ENCODE results near the gene FAAP24. TPM values are rescaled to one million over a fixed set of nuclear protein-coding genes. Genes with fewer than 3 reads are reported as not detected.
"Not testable (repeated sequence)": the region's sequence is repeated elsewhere in the genome, so short reads cannot be mapped to it uniquely, and the experiment has no call there.

Gene FAAP24
- total RNA-seq, 6 experiments from 2014 or later = 1.9 to 4.2 (median 3.3) TPM

DNA sequence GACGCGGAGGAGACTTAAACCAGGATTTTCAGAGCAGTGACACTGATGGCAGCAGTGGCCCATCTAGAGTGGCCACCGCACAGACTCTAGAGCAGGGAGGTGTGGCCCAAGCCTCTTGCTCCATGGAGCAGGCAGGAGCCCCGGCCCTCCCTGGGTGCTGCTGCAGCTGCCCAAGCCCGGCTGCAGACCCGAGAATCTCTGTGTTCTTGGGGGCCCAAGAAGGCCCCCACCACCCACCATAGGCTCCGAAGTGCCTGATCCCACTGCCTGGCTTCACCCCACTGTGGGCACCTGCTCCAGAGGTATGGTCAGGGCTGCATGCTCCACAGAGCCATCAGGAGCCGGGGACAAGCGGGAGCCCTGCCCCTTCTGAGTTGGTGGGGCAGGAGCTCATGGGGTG, 36.4 kb upstream of the FAAP24 start:
- Mint-ChIP-seq H3K36me3 (ENCODE audit: low read depth) (peaks cover 24% of the 10 kb centered on the region), H3K27me3 (ENCODE audit: insufficient read depth) (no peaks in the 10 kb centered on the region), H3K9me3 (no peaks in the 10 kb centered on the region), H3K27ac (no peak overlapping the region), H3K4me1 (ENCODE audit: low read depth) (no peaks in the 10 kb centered on the region), H3K4me3 (no peak overlapping the region)
- no peak for DNase-seq
- TF ChIP-seq, protein P1, sequence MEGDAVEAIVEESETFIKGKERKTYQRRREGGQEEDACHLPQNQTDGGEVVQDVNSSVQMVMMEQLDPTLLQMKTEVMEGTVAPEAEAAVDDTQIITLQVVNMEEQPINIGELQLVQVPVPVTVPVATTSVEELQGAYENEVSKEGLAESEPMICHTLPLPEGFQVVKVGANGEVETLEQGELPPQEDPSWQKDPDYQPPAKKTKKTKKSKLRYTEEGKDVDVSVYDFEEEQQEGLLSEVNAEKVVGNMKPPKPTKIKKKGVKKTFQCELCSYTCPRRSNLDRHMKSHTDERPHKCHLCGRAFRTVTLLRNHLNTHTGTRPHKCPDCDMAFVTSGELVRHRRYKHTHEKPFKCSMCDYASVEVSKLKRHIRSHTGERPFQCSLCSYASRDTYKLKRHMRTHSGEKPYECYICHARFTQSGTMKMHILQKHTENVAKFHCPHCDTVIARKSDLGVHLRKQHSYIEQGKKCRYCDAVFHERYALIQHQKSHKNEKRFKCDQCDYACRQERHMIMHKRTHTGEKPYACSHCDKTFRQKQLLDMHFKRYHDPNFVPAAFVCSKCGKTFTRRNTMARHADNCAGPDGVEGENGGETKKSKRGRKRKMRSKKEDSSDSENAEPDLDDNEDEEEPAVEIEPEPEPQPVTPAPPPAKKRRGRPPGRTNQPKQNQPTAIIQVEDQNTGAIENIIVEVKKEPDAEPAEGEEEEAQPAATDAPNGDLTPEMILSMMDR (IDR thresholded peaks at IDR 0.05) = no peak

DNA sequence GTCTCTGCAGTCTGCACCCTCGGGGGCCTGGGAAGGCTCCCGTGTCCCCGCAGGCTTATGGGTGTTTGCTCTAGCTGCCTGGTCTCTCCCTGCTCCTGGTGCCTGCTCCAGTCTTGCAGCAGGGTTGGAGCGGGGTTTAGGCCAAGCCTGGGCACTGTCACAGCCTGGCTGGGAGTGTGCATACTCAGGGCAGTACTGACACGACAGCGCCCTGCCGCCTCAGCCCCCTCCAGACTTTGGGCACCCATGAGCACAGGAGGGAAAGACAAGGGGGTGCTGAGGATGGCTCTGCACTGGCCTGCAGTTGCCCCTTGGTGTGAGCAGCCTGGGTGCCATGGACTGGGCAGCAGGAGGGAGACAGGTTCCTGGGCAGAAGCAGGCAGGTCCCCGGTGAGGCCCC, 36.0 kb upstream of the FAAP24 start:
- Mint-ChIP-seq H3K36me3 (ENCODE audit: low read depth) (peaks cover 24% of the 10 kb centered on the region), H3K4me1 (ENCODE audit: low read depth) (no peaks in the 10 kb centered on the region), H3K27me3 (ENCODE audit: insufficient read depth) (no peaks in the 10 kb centered on the region), H3K27ac (no peak overlapping the region), H3K4me3 (no peak overlapping the region), H3K9me3 (no peaks in the 10 kb centered on the region)
- DNase-seq = no peak
- TF ChIP-seq, protein P1 (IDR thresholded peaks at IDR 0.05) = no peak

DNA sequence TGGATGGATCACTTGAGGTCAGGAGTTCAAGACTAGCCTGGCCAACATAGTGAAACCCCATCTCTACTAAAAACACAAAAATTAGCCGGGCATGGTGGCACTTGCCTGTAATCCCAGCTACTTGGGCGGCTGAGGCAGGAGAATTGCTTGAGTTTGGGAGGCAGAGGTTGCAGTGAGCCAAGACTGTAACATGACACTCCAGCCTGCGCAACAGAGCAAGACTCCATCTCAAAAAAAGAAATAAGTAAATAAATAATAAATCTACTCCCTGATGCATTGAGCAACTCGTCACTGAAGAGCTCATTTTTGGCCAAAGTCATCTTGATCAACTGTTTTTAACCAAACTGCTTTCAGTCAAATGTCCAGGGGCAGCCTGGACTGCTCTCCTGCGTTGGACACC, 30.8 kb upstream of the FAAP24 start:
- H3K27me3 Mint-ChIP-seq (ENCODE audit: insufficient read depth); DNase-seq; H3K27ac Mint-ChIP-seq; H3K4me1 Mint-ChIP-seq (ENCODE audit: low read depth); H3K9me3 Mint-ChIP-seq; H3K4me3 Mint-ChIP-seq: not testable (repeated sequence)
- peaks cover 17% of the 10 kb centered on the region for H3K36me3 Mint-ChIP-seq (ENCODE audit: low read depth)

DNA sequence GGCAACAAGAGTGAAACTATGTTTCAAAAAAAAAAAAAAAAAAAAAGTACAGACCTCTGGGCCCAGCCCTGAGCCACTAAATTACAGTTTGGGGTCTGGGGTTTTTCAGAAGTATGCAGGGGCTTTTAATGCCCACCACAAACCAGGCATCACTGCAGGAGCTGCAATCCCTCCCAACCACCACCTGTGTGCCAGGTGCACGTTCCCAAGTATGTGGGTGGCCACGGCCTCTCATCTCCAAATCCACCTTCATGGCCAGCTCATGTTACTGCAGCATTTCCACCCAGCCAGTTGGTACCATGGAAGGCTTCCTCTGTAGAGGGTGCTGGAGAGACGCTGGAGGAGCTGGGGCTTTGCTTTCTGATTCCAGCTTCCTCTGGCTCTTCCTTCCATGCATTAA, 26.8 kb upstream of the FAAP24 start:
- TF ChIP-seq, protein P1 (IDR thresholded peaks at IDR 0.05) = no peak

DNA sequence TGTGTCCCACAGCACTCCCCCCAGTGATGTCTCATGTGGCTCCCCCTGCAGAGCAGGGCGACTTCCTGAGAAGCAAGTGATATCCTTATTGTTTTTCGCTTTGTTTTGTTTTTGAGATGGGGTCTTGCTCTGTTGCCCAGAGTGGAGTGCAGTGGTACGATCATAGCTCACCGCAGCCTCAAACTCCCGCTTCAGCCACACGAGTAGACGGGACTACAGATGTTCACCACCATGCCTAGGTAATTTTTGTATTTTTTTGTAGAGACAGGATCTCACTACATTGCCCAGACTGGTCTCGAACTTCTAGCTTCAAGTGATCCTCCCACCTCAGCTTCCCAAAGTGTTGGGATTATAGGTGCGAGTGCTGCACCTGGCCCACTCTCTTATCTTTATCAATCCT, 5.3 kb upstream of the FAAP24 start:
- Mint-ChIP-seq H3K27me3 (ENCODE audit: insufficient read depth) (peaks cover 4% of the 10 kb centered on the region), H3K4me3 (no peak overlapping the region), H3K4me1 (ENCODE audit: low read depth) (peaks cover 6% of the 10 kb centered on the region), H3K9me3 (no peaks in the 10 kb centered on the region), H3K27ac (no peak overlapping the region), H3K36me3 (ENCODE audit: low read depth) (peaks cover 19% of the 10 kb centered on the region)
- TF ChIP-seq, protein P1 (IDR thresholded peaks at IDR 0.05) = no peak
- no peak for DNase-seq

More for the DNA sequence above, 26.8 kb upstream of the FAAP24 start:
- H3K4me3 Mint-ChIP-seq = no peak overlapping the region
- DNase-seq = no peak
- H3K27ac Mint-ChIP-seq = no peak overlapping the region
- H3K27me3 Mint-ChIP-seq (ENCODE audit: insufficient read depth) = peaks cover 2% of the 10 kb centered on the region
- no peaks in the 10 kb centered on the region for H3K4me1 Mint-ChIP-seq (ENCODE audit: low read depth)
- no peaks in the 10 kb centered on the region for H3K9me3 Mint-ChIP-seq
- peaks cover 17% of the 10 kb centered on the region; the same call in 1 of the 2 replicates for H3K36me3 Mint-ChIP-seq (ENCODE audit: low read depth)

DNA sequence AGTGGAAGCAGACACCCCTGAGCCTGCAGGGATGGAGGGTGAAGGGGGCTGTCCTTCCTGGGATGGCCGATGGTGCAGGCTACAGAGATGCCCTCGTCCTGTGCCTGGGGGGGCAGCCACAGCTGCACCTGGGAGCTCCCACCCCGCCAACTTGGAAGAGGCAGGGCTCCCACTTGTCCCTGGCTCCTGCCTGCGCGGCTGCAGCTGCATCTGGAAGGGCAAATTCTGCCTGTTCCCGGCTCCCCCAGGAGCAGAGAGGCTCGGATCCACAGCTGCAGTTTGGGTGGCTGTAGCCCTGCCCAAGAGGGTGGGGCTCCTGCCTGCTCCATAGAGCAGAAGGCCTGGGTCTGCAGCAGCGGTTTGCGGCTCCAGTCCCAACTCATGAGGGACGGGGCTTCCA, 2.5 kb upstream of the FAAP24 start:
- DNase-seq = no peak
- H3K9me3 Mint-ChIP-seq = no peaks in the 10 kb centered on the region
- H3K27ac Mint-ChIP-seq = no peak overlapping the region

More for the DNA sequence above, 2.5 kb upstream of the FAAP24 start:
- Mint-ChIP-seq H3K36me3 (ENCODE audit: low read depth) (peaks cover 14% of the 10 kb centered on the region), H3K4me1 (ENCODE audit: low read depth) (peaks cover 6% of the 10 kb centered on the region), H3K27me3 (ENCODE audit: insufficient read depth) (peaks cover 6% of the 10 kb centered on the region), H3K4me3 (no peak overlapping the region; the same call in 1 of the 2 replicates)
- TF ChIP-seq, protein P1 (IDR thresholded peaks at IDR 0.05) = no peak
